Pancreas (tissue), 10 donors: ENCODE measurements around the gene CAND2. TPM values are rescaled to one million over a fixed set of nuclear protein-coding genes. Genes with fewer than 3 reads are reported as not detected.
A peak's percentile ranks its signal among the peaks of the same experiment; 100 is the strongest.

Source experiments
- ATAC-seq, 4 donors: fragments of 200-7000 bp; cut with Tn5 transposase; one replicate each; pipeline versions ENCODE4 v1.8.0 to v1.9.1; 2020; ENCODE audit warnings: mild to moderate bottlenecking in 4 of 4, moderate library complexity in 4 of 4
- DNase-seq, 6 donors: peaks; one replicate each; pipeline ENCODE4 v3.0.0-alpha.2; 2020
- FAIRE-seq: peaks from 2 replicates; lab custom pipeline; 2012; peaks lifted over from hg19 to GRCh38; lab: Jason Lieb, UNC
- H3K27ac ChIP-seq, 4 donors: fragments of 200-600 bp; sonication (generic); 1 replicate in 3 of 4; 2 replicates in 1 of 4; pipeline versions ENCODE4 v1.5.0 to v1.8.0; 2020
- H3K27me3 ChIP-seq, 4 donors: fragments of 200-600 bp; one replicate each; pipeline ENCODE4 v1.8.0; 2021
- H3K36me3 ChIP-seq, 3 donors: fragments of 200-600 bp; sonication (generic) in 1 of 3; one replicate each; pipeline versions ENCODE4 v1.5.0 to v1.8.0; 2020 to 2021
- H3K4me1 ChIP-seq, 3 donors: fragments of 200-600 bp; one replicate each; pipeline ENCODE4 v1.8.0; 2021
- H3K4me3 ChIP-seq, 4 donors: fragments of 200-600 bp; sonication (generic) in 2 of 4; one replicate each; pipeline versions ENCODE4 v1.5.0 to v1.8.0; 2020 to 2021
- H3K9me3 ChIP-seq, 4 donors: fragments of 200-600 bp; one replicate each; pipeline ENCODE4 v1.8.0; 2021
- WGBS, 2 donors: extraction: QIAGEN DNeasy Blood & Tissue Kit; methylation state at CpG; one replicate each; pipeline ENCODE4 v1.1.7; 2013; 5-methylcytosine and 5-hydroxymethylcytosine counted together
- intact Hi-C, 3 donors: fragments of 100-400 bp; cut with DNase I; formaldehyde crosslinking; loops; one replicate each; pipeline versions ENCODE4 v1.11.1 to v1.14.2; 2022
- polyA plus RNA-seq, 2 donors: library from polyadenylated mRNA; stranded (reverse); fragments of 200-250 nt; gene quantifications; one replicate each; pipeline ENCODE4 v1.2.3, GENCODE V29; 2013
- total RNA-seq, 6 donors: library from RNA; stranded (reverse); fragmentation: NEBNext Ultra II Directional in 4 of 6; extraction: Animal tissue kit (Norgen Biotek cat#: 25700) in 4 of 6; gene quantifications; one replicate each; pipeline versions ENCODE4 v1.2.1 to v1.2.4, GENCODE V29; 2021 to 2023
- TF ChIP-seq, protein P1 (sequence below), 4 donors: fragments of 200-600 bp; sonication (generic) in 3 of 4; IDR thresholded peaks; one replicate each; pipeline versions ENCODE4 v1.5.0 to v1.8.0; 2021; ENCODE audit warnings: antibody characterized with exemption in 4 of 4
- donor health status: healthy with polysubstance abuse.
- donor health status: DM: no; HTN: no; CAD: no; lungs with moderate emphysema.
- donor health status: DM: no; HTN: no; CAD: no.
- donor health status: control.
- donor health status: control.
- donor health status: Bipolar disorder and iron deficiency.
- donor health status: DM: yes; HTN: yes; CAD: no.
- donor health status: DM: no; HTN: no; CAD: no.
- donor health status: DM: no; HTN: no; CAD: no.
- donor health status: DM: yes; HTN: yes; CAD: no.

CAND2 gene
- total and polyA plus RNA-seq, 8 donors, result 1.6 to 6.2 (median 3.3) TPM

- no peak for FAIRE-seq
- WGBS, 2 donors, result 81 to 84% methylated on average over 10 of the region's 10 CpGs
- Histone ChIP-seq H3K4me3 (no peak within 1 kb of the TSS), H3K27ac (peak within 1 kb of the TSS in 1 of 4 donors; percentile 22), H3K4me1 (no peaks in the 10 kb centered on the region), H3K9me3 (no peaks in the 10 kb centered on the region), H3K36me3 (no peaks in the 10 kb centered on the region), H3K27me3 (no peaks in the 10 kb centered on the region)
- peak in 1 of 4 donors; percentile 36 for ATAC-seq
- no peak for DNase-seq
- intact Hi-C loops, result no loop called here
- TF ChIP-seq, protein P1, sequence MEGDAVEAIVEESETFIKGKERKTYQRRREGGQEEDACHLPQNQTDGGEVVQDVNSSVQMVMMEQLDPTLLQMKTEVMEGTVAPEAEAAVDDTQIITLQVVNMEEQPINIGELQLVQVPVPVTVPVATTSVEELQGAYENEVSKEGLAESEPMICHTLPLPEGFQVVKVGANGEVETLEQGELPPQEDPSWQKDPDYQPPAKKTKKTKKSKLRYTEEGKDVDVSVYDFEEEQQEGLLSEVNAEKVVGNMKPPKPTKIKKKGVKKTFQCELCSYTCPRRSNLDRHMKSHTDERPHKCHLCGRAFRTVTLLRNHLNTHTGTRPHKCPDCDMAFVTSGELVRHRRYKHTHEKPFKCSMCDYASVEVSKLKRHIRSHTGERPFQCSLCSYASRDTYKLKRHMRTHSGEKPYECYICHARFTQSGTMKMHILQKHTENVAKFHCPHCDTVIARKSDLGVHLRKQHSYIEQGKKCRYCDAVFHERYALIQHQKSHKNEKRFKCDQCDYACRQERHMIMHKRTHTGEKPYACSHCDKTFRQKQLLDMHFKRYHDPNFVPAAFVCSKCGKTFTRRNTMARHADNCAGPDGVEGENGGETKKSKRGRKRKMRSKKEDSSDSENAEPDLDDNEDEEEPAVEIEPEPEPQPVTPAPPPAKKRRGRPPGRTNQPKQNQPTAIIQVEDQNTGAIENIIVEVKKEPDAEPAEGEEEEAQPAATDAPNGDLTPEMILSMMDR (IDR thresholded peaks at IDR 0.05), result no peak
These were observed 37.3 kb upstream of the CAND2 start, which contains the start of gene TMEM40 for GRCh38 chr3:12759097-12759679. TSS of gene TMEM40 (minus strand) at chr3:12759259. CDS start at chr3:12749832, 9,427 bp downstream.

DNA sequence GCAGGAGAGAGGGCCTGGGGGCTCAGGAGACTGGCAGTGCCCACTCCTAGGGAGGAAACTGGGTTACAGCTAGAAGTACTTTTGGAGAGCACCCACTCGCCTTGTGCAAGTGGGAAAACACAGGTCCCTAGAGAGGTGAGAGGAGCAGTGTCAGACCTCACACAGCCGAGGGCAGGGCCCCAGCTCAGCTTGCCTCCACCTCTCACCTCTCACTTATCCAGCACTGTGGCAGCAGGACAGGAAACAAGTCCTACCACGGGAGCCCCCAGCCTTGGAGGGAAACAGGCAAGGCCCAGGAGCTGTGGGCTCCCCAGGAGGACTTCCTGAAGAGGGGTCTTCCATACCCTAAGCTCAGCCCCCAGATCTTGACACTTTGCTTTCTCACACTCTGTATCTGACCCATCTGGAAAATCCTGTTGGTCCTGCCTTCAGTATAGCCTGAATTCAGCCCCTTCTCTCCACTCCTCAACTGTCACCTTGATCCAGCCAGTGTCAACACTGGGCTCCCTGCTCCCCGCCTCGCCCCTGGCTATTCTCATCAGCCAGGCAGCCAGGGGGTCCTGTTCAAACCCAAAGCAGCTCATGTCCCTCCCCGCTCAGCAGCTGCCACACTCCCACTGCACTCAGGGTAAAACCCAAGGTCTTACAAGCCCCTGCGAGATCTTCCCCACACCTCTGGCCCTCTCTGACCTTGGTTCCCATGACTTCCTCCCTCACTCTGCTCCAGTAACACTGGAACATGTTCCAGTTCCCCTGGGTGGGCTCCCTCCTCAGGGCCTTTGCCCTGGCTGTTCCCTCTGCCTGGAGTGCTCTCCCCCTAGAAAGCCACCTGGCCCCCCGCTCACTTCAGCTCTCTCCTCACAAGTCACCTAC lies 36.6 kb upstream of the CAND2 start:
- ATAC-seq, result no peak
- Histone ChIP-seq H3K36me3 (no peaks in the 10 kb centered on the region), H3K4me3 (no peak overlapping the region), H3K4me1 (no peaks in the 10 kb centered on the region), H3K27ac (no peak overlapping the region), H3K9me3 (no peaks in the 10 kb centered on the region), H3K27me3 (no peaks in the 10 kb centered on the region)
- no peak for DNase-seq
- TF ChIP-seq, protein P1 (IDR thresholded peaks at IDR 0.05), result no peak
- no peak for FAIRE-seq
- intact Hi-C loops, result no loop called here
- WGBS, 2 donors, result 71 to 72% methylated on average over 7 to 8 of the region's 8 CpGs

GRCh38 chr3:12764171-12764776 lies 32.2 kb upstream of the CAND2 start:
- H3K36me3 ChIP-seq, result no peaks in the 10 kb centered on the region
- intact Hi-C loops, result no loop called here
- no peaks in the 10 kb centered on the region for H3K4me1 ChIP-seq
- DNase-seq, result no peak
- TF ChIP-seq, protein P1 (IDR thresholded peaks at IDR 0.05), result no peak
- H3K27me3 ChIP-seq, result no peaks in the 10 kb centered on the region
- no peak for ATAC-seq
- 74 to 77% methylated on average over 8 of the region's 8 CpGs for WGBS, 2 donors
- H3K4me3 ChIP-seq, result no peak overlapping the region
- FAIRE-seq, result no peak
- H3K27ac ChIP-seq, result no peak overlapping the region
- no peaks in the 10 kb centered on the region for H3K9me3 ChIP-seq

DNA sequence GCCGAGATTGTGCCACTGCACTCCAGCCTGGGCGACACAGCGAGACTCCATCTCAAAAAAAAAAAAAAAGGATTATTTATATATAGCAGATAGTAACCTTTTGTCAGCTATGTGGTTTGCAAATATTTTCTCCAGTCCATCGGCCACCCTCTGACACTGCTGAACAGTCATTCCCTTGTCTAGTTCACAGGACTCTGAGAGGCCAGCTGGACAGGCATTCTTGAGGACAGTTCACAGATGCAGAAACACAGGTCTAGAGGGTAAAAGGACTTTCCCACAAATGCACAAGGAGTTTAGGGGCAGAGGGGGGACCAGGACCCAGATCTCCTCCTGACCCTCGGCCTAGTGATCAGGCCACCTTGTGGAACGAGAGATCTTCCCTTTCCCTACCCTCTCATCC lies 29.9 kb upstream of the CAND2 start:
- WGBS, 2 donors, result 74 to 83% methylated on average over 6 of the region's 6 CpGs
- Histone ChIP-seq H3K27ac (no peak overlapping the region), H3K27me3 (no peaks in the 10 kb centered on the region), H3K9me3 (no peaks in the 10 kb centered on the region), H3K4me3 (no peak overlapping the region), H3K4me1 (no peaks in the 10 kb centered on the region), H3K36me3 (no peaks in the 10 kb centered on the region)
- ATAC-seq (no peak), DNase-seq (no peak), FAIRE-seq (no peak)
- intact Hi-C loops, result no loop called here
- TF ChIP-seq, protein P1 (IDR thresholded peaks at IDR 0.05), result no peak
